Fibroblast of skin of left biceps (primary cell): ENCODE data around the gene COL25A1.

Experiments used
- DNase-seq, 2 experiments: peaks; one replicate each; pipeline ENCODE4 v3.0.0-alpha.2; 2013; ENCODE audit warnings: low read depth in 2 of 2

Gene COL25A1

GRCh38 chr4:109302361-109303139 is at the start of gene COL25A1:
Gene COL25A1 (minus strand): TSS chr4:109302658.
- peak; percentile 40 for DNase-seq

- no peak for DNase-seq
These were observed 47.7 kb upstream of the COL25A1 start for GRCh38 chr4:109350121-109350520.

- peak; percentile 2 to 4 for DNase-seq
These were observed 32.0 kb upstream of the COL25A1 start for GRCh38 chr4:109334129-109335105.

GRCh38 chr4:109332926-109333464 is 30.5 kb upstream of the COL25A1 start:
- no peak for DNase-seq

GRCh38 chr4:109327641-109328040 is 25.2 kb upstream of the COL25A1 start:
- no peak for DNase-seq

- no peak for DNase-seq
These were observed 23.2 kb upstream of the COL25A1 start for GRCh38 chr4:109325698-109326097.

- DNase-seq = no peak
These were observed 20.9 kb upstream of the COL25A1 start for GRCh38 chr4:109323348-109323747.

- no peak for DNase-seq
These were observed 18.8 kb upstream of the COL25A1 start for GRCh38 chr4:109321232-109321631.

GRCh38 chr4:109319684-109320083 is 17.2 kb upstream of the COL25A1 start:
- no peak for DNase-seq

- no peak for DNase-seq
These were observed 16.7 kb upstream of the COL25A1 start for GRCh38 chr4:109319156-109319555.

- DNase-seq = no peak
These were observed 13.4 kb upstream of the COL25A1 start for GRCh38 chr4:109315818-109316217.

- DNase-seq = no peak
These were observed 12.9 kb upstream of the COL25A1 start for GRCh38 chr4:109315341-109315740.

- DNase-seq = no peak
These were observed 11.0 kb upstream of the COL25A1 start for GRCh38 chr4:109313168-109314133.

- no peak for DNase-seq
These were observed 660 bp upstream of the COL25A1 start for GRCh38 chr4:109303140-109303496.

- no peak for DNase-seq
These were observed 652 bp downstream of the COL25A1 start for GRCh38 chr4:109301651-109302360.

- no peak for DNase-seq
These were observed 4.0 kb downstream of the COL25A1 start for GRCh38 chr4:109298279-109299010.

- peak; percentile 13 to 24 for DNase-seq
These were observed 5.9 kb downstream of the COL25A1 start for GRCh38 chr4:109296527-109296926.

GRCh38 chr4:109295081-109295480 is 7.4 kb downstream of the COL25A1 start:
- DNase-seq = no peak

GRCh38 chr4:109294468-109295020 is 7.9 kb downstream of the COL25A1 start:
- peak; percentile 20 for DNase-seq

GRCh38 chr4:109294006-109294405 is 8.5 kb downstream of the COL25A1 start:
- no peak for DNase-seq
